GM19099 (cell line): ENCODE measurements around the gene PSMC4.

Experiments used
- POLR2A ChIP-seq: IDR thresholded peaks from 3 replicates; pipeline ENCODE4 v1.6.1; 2011; ENCODE audit warnings: low read depth; ENCODE audit not compliant: insufficient read length; ENCODE audit errors: extremely low read depth

PSMC4 gene

GRCh38 chr19:39939556-39939955 is 31.4 kb upstream of the PSMC4 start:
- no peak for TF ChIP-seq POLR2A

GRCh38 chr19:39940221-39940833 is 30.6 kb upstream of the PSMC4 start:
- no peak for TF ChIP-seq POLR2A

DNA sequence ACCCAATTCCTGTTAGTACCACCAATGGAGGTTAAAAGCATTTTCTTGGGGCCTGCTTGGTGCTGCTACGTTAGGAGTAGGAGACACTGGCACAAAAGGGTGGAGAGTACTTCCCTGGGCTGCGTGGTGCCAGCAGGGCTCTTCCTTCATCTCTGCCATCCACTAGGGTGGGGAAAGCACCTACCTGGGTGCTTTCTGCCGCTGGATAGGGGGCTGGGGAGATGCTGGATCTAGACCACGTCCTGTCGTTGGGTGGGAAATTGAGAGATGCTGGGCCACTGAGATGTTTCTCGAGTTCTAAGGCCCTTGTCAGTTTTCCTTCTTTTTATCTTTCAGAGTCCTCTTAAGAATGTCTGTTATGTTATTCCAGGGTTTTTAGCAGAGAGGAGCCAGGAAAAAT is 29.8 kb upstream of the PSMC4 start:
- TF ChIP-seq POLR2A, result no peak

- no peak for TF ChIP-seq POLR2A
Observed at GRCh38 chr19:39941615-39942365, 29.2 kb upstream of the PSMC4 start.

DNA sequence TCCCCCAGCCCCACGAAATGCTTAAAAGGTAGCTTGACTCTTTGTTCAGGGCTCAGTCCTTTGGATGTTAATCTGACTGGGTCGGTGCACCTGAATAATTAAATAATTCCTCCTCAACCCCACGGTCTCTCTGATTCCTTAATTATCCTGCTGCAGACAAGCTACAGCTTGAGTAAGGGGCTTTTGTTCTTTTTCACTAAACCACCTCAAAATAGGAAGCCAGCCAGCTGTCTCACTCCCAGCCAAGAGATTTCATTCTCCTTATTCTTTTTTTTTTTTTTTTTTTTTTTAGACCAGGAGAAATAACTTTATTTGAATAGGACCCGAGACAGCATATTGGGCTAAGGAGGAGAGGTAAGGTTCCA is 28.6 kb upstream of the PSMC4 start:
- TF ChIP-seq POLR2A, result no peak

GRCh38 chr19:39943586-39943985 is 27.4 kb upstream of the PSMC4 start:
- TF ChIP-seq POLR2A, result no peak

GRCh38 chr19:39946532-39946931 is 24.4 kb upstream of the PSMC4 start:
- TF ChIP-seq POLR2A, result no peak

- no peak for TF ChIP-seq POLR2A
Observed at GRCh38 chr19:39949026-39949747, 21.8 kb upstream of the PSMC4 start.

DNA sequence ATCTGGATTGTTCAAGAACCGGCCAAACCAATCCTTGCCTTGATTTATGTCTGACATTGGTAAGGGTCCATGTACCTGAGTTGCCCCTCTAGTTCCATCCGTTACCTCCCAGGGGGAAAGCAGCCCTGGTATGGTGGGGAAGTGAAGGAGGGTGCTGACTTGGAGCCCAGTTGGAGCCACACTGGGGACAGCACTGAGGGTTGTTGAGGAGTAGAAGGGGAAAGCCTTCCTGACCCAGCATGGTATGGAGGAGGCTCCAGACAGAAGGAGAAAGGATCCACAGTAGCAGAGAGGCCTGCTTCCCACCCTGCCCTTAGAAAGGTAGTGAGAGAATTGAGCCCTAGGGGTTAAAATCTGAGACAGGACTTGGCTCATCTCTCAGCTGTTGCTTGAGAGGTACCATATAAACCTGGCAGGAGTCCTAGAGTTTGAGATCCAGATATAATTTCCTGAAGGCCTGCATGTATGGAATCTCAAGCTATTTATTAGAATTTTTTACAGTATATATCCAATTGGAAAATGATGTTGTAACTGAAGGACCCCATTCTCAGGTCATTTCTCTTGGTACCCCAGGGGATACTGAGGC is 19.8 kb upstream of the PSMC4 start:
- no peak for TF ChIP-seq POLR2A

- TF ChIP-seq POLR2A, result no peak
Observed at GRCh38 chr19:39951686-39952085, 19.3 kb upstream of the PSMC4 start.

DNA sequence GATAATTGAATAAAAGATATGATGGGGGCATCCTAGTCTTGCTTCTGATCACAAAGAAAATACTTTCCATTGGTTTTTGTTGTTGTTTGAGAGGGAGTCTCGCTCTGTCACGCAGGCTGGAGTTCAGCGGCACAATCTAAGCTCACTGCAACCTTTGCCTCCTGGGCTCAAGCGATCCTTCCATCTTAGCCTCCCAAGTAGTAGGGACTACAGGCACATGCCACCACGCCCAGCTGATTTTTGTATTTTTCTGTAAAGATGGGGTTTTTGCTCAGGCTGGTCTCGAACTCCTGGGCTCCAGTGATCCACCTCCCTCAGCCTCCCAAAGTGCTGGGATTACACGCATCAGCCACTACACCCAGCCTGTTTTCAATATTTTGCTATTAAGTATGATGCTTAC is 17.1 kb upstream of the PSMC4 start:
- no peak for TF ChIP-seq POLR2A

DNA sequence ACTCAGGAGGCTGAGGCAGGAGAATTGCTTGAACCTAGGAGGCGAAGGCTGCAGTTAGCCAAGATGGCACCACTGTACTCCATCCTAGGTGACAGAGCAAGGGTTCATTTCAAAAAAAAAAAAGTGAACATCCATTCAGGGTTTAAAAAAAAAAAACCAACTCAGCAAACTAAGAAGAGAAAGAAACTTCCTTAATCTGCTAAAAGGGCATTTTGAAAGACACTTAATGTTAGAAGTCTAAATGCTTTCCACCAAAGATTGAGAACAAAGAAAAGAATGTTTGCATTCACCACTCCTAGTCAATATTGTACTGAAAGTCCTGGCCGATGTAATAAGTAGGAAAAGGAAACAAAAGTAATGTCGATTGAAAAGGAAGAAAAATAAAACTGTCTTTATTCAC is 7.1 kb upstream of the PSMC4 start:
- TF ChIP-seq POLR2A, result no peak

DNA sequence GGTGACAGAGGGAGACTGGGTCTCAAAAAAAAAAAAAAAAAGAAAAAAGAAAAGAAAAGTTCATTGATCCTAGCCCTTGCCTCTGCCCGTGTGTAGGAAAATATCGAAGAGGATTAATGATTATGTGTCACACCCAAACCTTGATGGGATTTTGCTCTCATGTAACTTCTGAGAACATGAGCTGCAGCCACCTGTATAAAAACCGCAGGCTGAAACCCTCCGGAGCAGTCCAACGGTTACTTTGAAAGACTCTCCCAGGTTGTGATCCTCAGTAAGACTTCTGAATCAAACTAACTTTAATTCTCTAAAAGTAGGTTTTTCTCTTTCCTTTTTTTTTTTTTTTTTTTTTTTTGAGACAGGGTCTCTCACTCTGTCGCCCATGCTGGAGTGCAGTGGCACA is 4.3 kb upstream of the PSMC4 start:
- TF ChIP-seq POLR2A, result no peak

DNA sequence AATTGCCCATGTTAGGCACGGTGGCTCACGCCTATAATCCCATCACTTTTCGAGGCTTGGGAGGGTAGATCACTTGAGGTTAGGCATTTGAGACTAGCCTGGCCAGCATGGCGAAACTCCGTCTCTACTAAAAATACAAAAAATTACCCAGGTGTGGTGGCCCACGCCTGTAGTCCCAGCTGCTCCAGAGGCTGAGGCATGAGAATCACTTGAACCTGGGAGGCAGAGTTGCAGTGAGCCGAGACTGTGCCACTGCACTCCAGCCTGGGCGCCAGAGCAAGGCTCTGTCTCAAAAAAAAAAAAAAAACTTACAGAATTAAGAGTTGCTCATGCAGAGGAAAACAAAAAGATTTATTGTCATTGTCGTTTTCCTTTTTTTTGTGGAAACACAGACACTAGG is 3.4 kb upstream of the PSMC4 start:
- no peak for TF ChIP-seq POLR2A

DNA sequence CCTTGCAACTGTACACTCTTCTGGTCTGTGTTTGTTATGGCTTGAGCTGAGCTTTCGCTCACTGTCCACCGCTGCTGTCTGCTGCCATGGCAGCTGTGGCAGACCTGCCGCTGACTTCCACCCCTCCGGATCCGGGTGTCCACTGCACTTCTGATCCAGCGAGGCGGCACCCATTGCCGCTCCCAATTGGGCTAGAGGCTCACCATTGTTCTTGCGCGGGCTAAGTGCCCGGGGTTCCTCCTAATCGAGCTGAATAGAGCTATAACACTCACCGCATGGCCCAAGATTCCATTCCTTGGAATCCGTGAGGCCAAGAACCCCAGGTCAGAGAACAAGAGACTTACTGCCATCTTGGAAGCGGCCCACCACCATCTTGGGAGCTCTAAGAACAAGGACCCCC is 2.2 kb upstream of the PSMC4 start:
- no peak for TF ChIP-seq POLR2A

DNA sequence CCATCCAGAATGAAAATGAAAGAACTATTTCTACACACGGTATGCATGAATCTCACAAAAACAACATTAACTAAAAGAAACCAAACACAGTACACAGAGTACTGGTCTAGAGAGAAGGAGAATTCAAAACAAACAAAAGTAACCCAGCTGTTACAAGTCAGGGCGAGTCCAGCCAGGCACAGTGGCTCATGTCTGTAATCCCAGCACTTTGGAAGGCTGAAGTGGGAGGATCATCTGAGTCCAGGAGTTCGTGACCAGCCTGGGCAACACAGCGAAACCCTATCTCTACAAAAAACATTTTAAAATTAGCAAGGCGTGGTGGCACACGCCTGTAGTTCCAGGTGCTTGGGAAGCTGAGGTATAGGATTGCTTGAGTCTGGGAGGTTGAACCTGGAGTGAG is 1.7 kb upstream of the PSMC4 start:
- TF ChIP-seq POLR2A, result no peak
